HL-60 (cell line): ENCODE results near the gene GIMD1.

Experiments used
- GABPA ChIP-seq: IDR thresholded peaks from 2 replicates; pipeline ENCODE4 v1.6.1; 2012; ENCODE audit warnings: low read depth
- POLR2AphosphoS5 ChIP-seq: IDR thresholded peaks from 2 replicates; pipeline ENCODE4 v1.6.1; 2012; ENCODE audit warnings: low read depth
- REST ChIP-seq: IDR thresholded peaks from 2 replicates; pipeline ENCODE4 v1.6.1; 2012; ENCODE audit warnings: low read depth; ENCODE audit not compliant: insufficient replicate concordance
- SPI1 ChIP-seq: IDR thresholded peaks from 2 replicates; pipeline ENCODE4 v1.6.1; 2012; ENCODE audit warnings: low read depth, mild to moderate bottlenecking, borderline replicate concordance
- TF ChIP-seq, protein P1 (sequence below): IDR thresholded peaks from one replicate; pipeline ENCODE4 v1.5.1; 2011; ENCODE audit warnings: low read length, control low read depth, inconsistent platforms; ENCODE audit not compliant: insufficient read depth

DNA sequence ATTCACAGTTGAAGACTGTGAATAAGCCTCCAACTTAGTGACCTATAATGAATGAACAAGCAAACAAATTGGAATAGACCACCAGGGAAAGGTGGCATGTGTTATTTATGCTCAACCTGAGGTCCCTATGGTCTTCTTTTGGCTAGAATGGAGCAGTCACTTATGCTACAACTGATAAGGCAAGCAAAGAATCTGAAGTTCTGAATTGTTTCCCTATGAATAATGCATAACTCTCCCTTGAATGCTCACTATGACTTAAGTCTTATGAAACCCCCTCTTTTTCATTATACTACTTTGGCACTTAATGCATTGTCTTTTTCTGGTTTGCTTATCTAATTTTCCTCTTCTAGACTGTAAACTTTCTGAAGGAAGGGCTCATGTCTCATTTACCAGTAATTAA, 2.6 kb downstream of the GIMD1 start:
- TF ChIP-seq, protein P1, sequence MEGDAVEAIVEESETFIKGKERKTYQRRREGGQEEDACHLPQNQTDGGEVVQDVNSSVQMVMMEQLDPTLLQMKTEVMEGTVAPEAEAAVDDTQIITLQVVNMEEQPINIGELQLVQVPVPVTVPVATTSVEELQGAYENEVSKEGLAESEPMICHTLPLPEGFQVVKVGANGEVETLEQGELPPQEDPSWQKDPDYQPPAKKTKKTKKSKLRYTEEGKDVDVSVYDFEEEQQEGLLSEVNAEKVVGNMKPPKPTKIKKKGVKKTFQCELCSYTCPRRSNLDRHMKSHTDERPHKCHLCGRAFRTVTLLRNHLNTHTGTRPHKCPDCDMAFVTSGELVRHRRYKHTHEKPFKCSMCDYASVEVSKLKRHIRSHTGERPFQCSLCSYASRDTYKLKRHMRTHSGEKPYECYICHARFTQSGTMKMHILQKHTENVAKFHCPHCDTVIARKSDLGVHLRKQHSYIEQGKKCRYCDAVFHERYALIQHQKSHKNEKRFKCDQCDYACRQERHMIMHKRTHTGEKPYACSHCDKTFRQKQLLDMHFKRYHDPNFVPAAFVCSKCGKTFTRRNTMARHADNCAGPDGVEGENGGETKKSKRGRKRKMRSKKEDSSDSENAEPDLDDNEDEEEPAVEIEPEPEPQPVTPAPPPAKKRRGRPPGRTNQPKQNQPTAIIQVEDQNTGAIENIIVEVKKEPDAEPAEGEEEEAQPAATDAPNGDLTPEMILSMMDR, result no peak
- TF ChIP-seq POLR2AphosphoS5 (no peak), GABPA (no peak), REST (no peak), SPI1 (no peak)
